GM12891 (cell line): ENCODE data around the gene BPI.

ENCODE experiments used
- POLR2A ChIP-seq: IDR thresholded peaks from 2 replicates; pipeline ENCODE4 v1.6.1; 2011; ENCODE audit warnings: low read depth, low read length, control low read depth
- POLR2AphosphoS5 ChIP-seq: IDR thresholded peaks from 2 replicates; pipeline ENCODE4 v1.6.1; 2011; ENCODE audit warnings: low read depth, low read length, control low read depth

DNA sequence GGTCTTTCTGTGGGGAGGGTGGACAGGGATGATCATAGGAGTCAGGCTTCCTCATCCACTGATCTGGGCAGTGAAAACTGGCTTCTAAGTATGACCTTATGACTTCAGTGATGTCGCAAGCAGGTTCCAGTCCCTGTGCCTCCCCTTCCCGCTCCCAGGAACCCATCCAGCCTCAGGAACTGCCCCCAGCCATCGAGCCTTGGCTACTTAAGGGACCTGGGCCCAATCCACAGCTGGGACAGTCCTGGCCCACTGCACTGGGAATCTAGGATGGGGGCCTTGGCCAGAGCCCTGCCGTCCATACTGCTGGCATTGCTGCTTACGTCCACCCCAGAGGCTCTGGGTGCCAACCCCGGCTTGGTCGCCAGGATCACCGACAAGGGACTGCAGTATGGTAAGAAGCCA is 42.3 kb downstream of the BPI start, which contains the start of gene LBP:
- no peak for TF ChIP-seq POLR2A
- no peak for TF ChIP-seq POLR2AphosphoS5
